Body of pancreas (tissue), 4 donors: ENCODE data around the gene GRIP1.

Experiments used
- CTCF ChIP-seq, 7 experiments: fragments of 450-650 bp in 4 of 7; fragments of 200-600 bp in 3 of 7; sonication (generic) in 3 of 7; IDR thresholded peaks; one replicate each; pipeline ENCODE4 v1.5.1; 2016 to 2019; ENCODE audit warnings: antibody characterized with exemption in 7 of 7
- POLR2A ChIP-seq, 3 donors: fragments of 450-650 bp; IDR thresholded peaks; one replicate each; pipeline ENCODE4 v1.6.1; 2016; ENCODE audit warnings: antibody characterized with exemption in 3 of 3, mild to moderate bottlenecking in 2 of 3

DNA sequence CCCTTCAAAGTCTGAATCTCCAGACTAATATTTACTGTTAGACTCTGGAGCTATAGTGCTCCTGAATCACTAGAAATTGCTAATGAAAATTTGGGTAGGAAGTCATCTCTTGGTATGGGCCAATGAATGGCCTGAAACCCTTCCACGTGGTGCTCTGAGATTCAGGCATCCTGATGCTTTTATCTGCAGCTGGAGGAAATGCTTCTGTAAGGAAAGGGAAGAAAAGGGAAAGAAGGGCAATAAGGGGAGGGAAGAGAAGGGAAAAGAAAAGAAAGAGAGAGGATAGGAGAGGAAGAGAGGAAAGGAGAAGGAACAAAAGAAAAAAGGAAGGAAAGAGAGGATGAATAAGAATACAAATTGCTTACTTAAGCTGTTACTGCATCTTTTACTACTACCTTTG, 182.3 kb downstream of the GRIP1 start:
- TF ChIP-seq CTCF (IDR thresholded peaks at IDR 0.05) (no peak), POLR2A (IDR thresholded peaks at IDR 0.05) (no peak)
